Measurements from ENCODE around the gene FOXP1.

The FOXP1 gene

GRCh38 chr3:71355037-71355436, 228.5 kb downstream of the FOXP1 start:
- no peaks in the 10 kb centered on the region for H3K27me3 ChIP-seq (ENCODE audit: insufficient read depth, low read depth, severe bottlenecking)
- no peaks in the 10 kb centered on the region for H3K9me3 ChIP-seq (ENCODE audit: severe bottlenecking)
- no peaks in the 10 kb centered on the region for H3K36me3 ChIP-seq
- H3K27ac ChIP-seq = no peak overlapping the region
- DNase-seq = no peak
- no peak for TF ChIP-seq CTCF (IDR thresholded peaks at IDR 0.05; ENCODE audit: low read depth, low read length)
- no peak overlapping the region for H3K4me3 ChIP-seq (ENCODE audit: low read depth, low read length)

- Histone ChIP-seq H3K9me3 (ENCODE audit: severe bottlenecking) (no peaks in the 10 kb centered on the region), H3K4me3 (ENCODE audit: low read depth, low read length) (no peak overlapping the region), H3K27me3 (ENCODE audit: insufficient read depth, low read depth, severe bottlenecking) (no peaks in the 10 kb centered on the region), H3K36me3 (no peaks in the 10 kb centered on the region), H3K27ac (no peak overlapping the region)
- DNase-seq = no peak
- TF ChIP-seq CTCF (IDR thresholded peaks at IDR 0.05; ENCODE audit: low read depth, low read length) = no peak
Measured at GRCh38 chr3:71351403-71352149, 232.0 kb downstream of the FOXP1 start.

GRCh38 chr3:71350998-71351397, 232.5 kb downstream of the FOXP1 start:
- Histone ChIP-seq H3K4me3 (ENCODE audit: low read depth, low read length) (no peak overlapping the region), H3K27me3 (ENCODE audit: insufficient read depth, low read depth, severe bottlenecking) (no peaks in the 10 kb centered on the region), H3K36me3 (no peaks in the 10 kb centered on the region), H3K9me3 (ENCODE audit: severe bottlenecking) (no peaks in the 10 kb centered on the region), H3K27ac (no peak overlapping the region)
- TF ChIP-seq CTCF (IDR thresholded peaks at IDR 0.05; ENCODE audit: low read depth, low read length) = no peak
- DNase-seq = no peak

- no peak for TF ChIP-seq CTCF (IDR thresholded peaks at IDR 0.05; ENCODE audit: low read depth, low read length)
- Histone ChIP-seq H3K36me3 (no peaks in the 10 kb centered on the region), H3K9me3 (ENCODE audit: severe bottlenecking) (no peaks in the 10 kb centered on the region), H3K27me3 (ENCODE audit: insufficient read depth, low read depth, severe bottlenecking) (no peaks in the 10 kb centered on the region), H3K4me3 (ENCODE audit: low read depth, low read length) (no peak overlapping the region), H3K27ac (no peak overlapping the region)
- DNase-seq = no peak
Measured at GRCh38 chr3:71348831-71349230, 234.7 kb downstream of the FOXP1 start.

GRCh38 chr3:71348001-71348632, 235.4 kb downstream of the FOXP1 start:
- no peaks in the 10 kb centered on the region for H3K27me3 ChIP-seq (ENCODE audit: insufficient read depth, low read depth, severe bottlenecking)

More at GRCh38 chr3:71348001-71348632, 235.4 kb downstream of the FOXP1 start:
- DNase-seq = no peak
- Histone ChIP-seq H3K9me3 (ENCODE audit: severe bottlenecking) (no peaks in the 10 kb centered on the region), H3K4me3 (ENCODE audit: low read depth, low read length) (no peak overlapping the region), H3K27ac (no peak overlapping the region), H3K36me3 (no peaks in the 10 kb centered on the region)
- no peak for TF ChIP-seq CTCF (IDR thresholded peaks at IDR 0.05; ENCODE audit: low read depth, low read length)

Measured in WERI-Rb-1 (cell line).